HepG2 (cell line): Measurements from ENCODE around the gene LRRC8D. TPM values are rescaled to one million over a fixed set of nuclear protein-coding genes. Genes with fewer than 3 reads are reported as not detected.

ENCODE experiments used
- ATF7 ChIP-seq, 2 experiments: fragments of 450-650 bp in 1 of 2; sonication (generic) in 1 of 2; formaldehyde crosslinking in 1 of 2; IDR thresholded peaks; 2 replicates each; pipeline versions ENCODE4 v1.4.0 to v1.6.1; 2016 to 2020; ENCODE audit warnings: antibody characterized with exemption in 1 of 2, mild to moderate bottlenecking in 1 of 2, missing genetic modification reagents in 1 of 2
- CBX5 ChIP-seq: sonication (generic); formaldehyde crosslinking; IDR thresholded peaks from 2 replicates; pipeline ENCODE4 v1.4.0; 2020; ENCODE audit warnings: missing genetic modification reagents, borderline replicate concordance
- CEBPB ChIP-seq: IDR thresholded peaks from 2 replicates; pipeline ENCODE4 v1.6.1; 2011; ENCODE audit warnings: low read depth, low read length, improper control_type of control experiment, borderline replicate concordance
- CHCHD3 ChIP-seq: sonication (generic); formaldehyde crosslinking; IDR thresholded peaks from 2 replicates; pipeline ENCODE4 v1.8.0; 2022; ENCODE audit warnings: mild to moderate bottlenecking, missing genetic modification reagents, moderate library complexity
- DMAP1 ChIP-seq: IDR thresholded peaks from 2 replicates; pipeline ENCODE4 v1.6.1; 2016
- FLYWCH1 ChIP-seq: sonication (generic); formaldehyde crosslinking; IDR thresholded peaks from 2 replicates; pipeline ENCODE4 v1.8.1; 2023; ENCODE audit warnings: mild to moderate bottlenecking, missing genetic modification reagents
- GATAD1 ChIP-seq: IDR thresholded peaks from 2 replicates; pipeline ENCODE4 v1.6.1; 2016; ENCODE audit warnings: missing genetic modification reagents, missing compliant biosample characterization
- IKZF4 ChIP-seq: sonication (generic); formaldehyde crosslinking; IDR thresholded peaks from 2 replicates; pipeline ENCODE4 v1.5.1; 2020; ENCODE audit warnings: borderline replicate concordance, mild to moderate bottlenecking, low read depth, missing genetic modification reagents; ENCODE audit errors: not compliant biosample characterization
- IRF2 ChIP-seq: IDR thresholded peaks from 2 replicates; pipeline ENCODE4 v1.6.1; 2018; ENCODE audit warnings: missing genetic modification reagents, missing compliant biosample characterization
- JDP2 ChIP-seq: sonication (generic); formaldehyde crosslinking; IDR thresholded peaks from 2 replicates; pipeline ENCODE4 v1.8.1; 2022; ENCODE audit warnings: missing genetic modification reagents, borderline replicate concordance
- LCORL ChIP-seq, 2 experiments: fragments of 450-650 bp in 1 of 2; sonication (generic) in 1 of 2; formaldehyde crosslinking in 1 of 2; IDR thresholded peaks; 2 replicates each; pipeline versions ENCODE4 v1.5.0 to v1.6.1; 2017 to 2020; ENCODE audit warnings: antibody characterized with exemption in 1 of 2, missing genetic modification reagents in 1 of 2
- MTA1 ChIP-seq: sonication (generic); formaldehyde crosslinking; IDR thresholded peaks from 2 replicates; pipeline ENCODE4 v1.4.0; 2020; ENCODE audit warnings: missing genetic modification reagents, mild to moderate bottlenecking, borderline replicate concordance
- NFYC ChIP-seq: IDR thresholded peaks from 2 replicates; pipeline ENCODE4 v1.6.1; 2016; ENCODE audit warnings: missing genetic modification reagents, missing compliant biosample characterization
- TBX2 ChIP-seq: sonication (generic); formaldehyde crosslinking; IDR thresholded peaks from 2 replicates; pipeline ENCODE4 v1.5.0; 2020; ENCODE audit warnings: missing genetic modification reagents, mild to moderate bottlenecking, borderline replicate concordance
- ZBTB7A ChIP-seq: sonication (generic); formaldehyde crosslinking; IDR thresholded peaks from 2 replicates; pipeline ENCODE4 v1.8.0; 2022; ENCODE audit warnings: mild to moderate bottlenecking, missing genetic modification reagents
- ZFAT ChIP-seq: sonication (generic); formaldehyde crosslinking; conservative IDR thresholded peaks from 2 replicates; pipeline ENCODE4 v1.8.1; 2023; ENCODE audit warnings: missing genetic modification reagents, inconsistent platforms
- ZMYM3 ChIP-seq: sonication (generic); formaldehyde crosslinking; IDR thresholded peaks from 2 replicates; pipeline ENCODE4 v1.5.1; 2020; ENCODE audit warnings: mild to moderate bottlenecking, missing genetic modification reagents
- ZNF382 ChIP-seq: sonication (generic); formaldehyde crosslinking; IDR thresholded peaks from 2 replicates; pipeline ENCODE4 v1.5.0; 2020; ENCODE audit warnings: missing genetic modification reagents, mild to moderate bottlenecking, borderline replicate concordance
- ZNF556 ChIP-seq: sonication (generic); formaldehyde crosslinking; IDR thresholded peaks from 2 replicates; pipeline ENCODE4 v1.4.0; 2020; ENCODE audit warnings: mild to moderate bottlenecking, missing genetic modification reagents, borderline replicate concordance
- ZNF605 ChIP-seq: sonication (generic); formaldehyde crosslinking; IDR thresholded peaks from 2 replicates; pipeline ENCODE4 v1.8.0; 2022; ENCODE audit warnings: mild to moderate bottlenecking, missing genetic modification reagents
- ZNF672 ChIP-seq: sonication (generic); formaldehyde crosslinking; IDR thresholded peaks from 2 replicates; pipeline ENCODE4 v1.8.1; 2022; ENCODE audit warnings: missing genetic modification reagents
- polyA plus RNA-seq, 8 experiments: library from polyadenylated mRNA; depleted of rRNA in 3 of 8; stranded (reverse) in 7 of 8; unstranded in 1 of 8; fragments of >200 nt; fragmentation: Illumina TruSeq in 4 of 8; extraction: Trizol in 4 of 8; gene quantifications; 2 replicates each; pipeline versions ENCODE4 v1.2.1 to v1.2.3, GENCODE V29; 2011 to 2016; ENCODE audit warnings: low read depth in 4 of 8, missing spikeins in 1 of 8, mixed read lengths in 1 of 8; ENCODE audit not compliant: insufficient read depth in 1 of 8
- total RNA-seq, 5 experiments: library from RNA; depleted of rRNA; stranded (reverse); fragments of >200 nt; fragmentation: Illumina TruSeq; extraction: Trizol; gene quantifications; 2 replicates each; pipeline ENCODE4 v1.2.3, GENCODE V29; 2016; ENCODE audit warnings: low read depth in 1 of 5
- TF ChIP-seq, protein P1 (sequence below): sonication (generic); formaldehyde crosslinking; IDR thresholded peaks from 2 replicates; pipeline ENCODE4 v1.4.0; 2020; ENCODE audit warnings: missing genetic modification reagents, mild to moderate bottlenecking, borderline replicate concordance
- TF ChIP-seq, protein P2 (sequence below): sonication (generic); formaldehyde crosslinking; conservative IDR thresholded peaks from 2 replicates; pipeline ENCODE4 v1.4.0; 2020; ENCODE audit warnings: missing genetic modification reagents
- TF ChIP-seq, protein P3 (sequence below): sonication (generic); formaldehyde crosslinking; IDR thresholded peaks from 2 replicates; pipeline ENCODE4 v1.5.1; 2020; ENCODE audit warnings: missing genetic modification reagents, mild to moderate bottlenecking, borderline replicate concordance
- TF ChIP-seq, protein P4 (sequence below): sonication (generic); formaldehyde crosslinking; conservative IDR thresholded peaks from 2 replicates; pipeline ENCODE4 v1.8.0; 2022; ENCODE audit warnings: low read depth, missing genetic modification reagents

LRRC8D gene
- total and polyA plus RNA-seq, 2 of the 13 experiments (the other 11 are each of a cell fraction or from before 2014, with no cell fraction given), result 29.9 to 45.5 TPM

DNA sequence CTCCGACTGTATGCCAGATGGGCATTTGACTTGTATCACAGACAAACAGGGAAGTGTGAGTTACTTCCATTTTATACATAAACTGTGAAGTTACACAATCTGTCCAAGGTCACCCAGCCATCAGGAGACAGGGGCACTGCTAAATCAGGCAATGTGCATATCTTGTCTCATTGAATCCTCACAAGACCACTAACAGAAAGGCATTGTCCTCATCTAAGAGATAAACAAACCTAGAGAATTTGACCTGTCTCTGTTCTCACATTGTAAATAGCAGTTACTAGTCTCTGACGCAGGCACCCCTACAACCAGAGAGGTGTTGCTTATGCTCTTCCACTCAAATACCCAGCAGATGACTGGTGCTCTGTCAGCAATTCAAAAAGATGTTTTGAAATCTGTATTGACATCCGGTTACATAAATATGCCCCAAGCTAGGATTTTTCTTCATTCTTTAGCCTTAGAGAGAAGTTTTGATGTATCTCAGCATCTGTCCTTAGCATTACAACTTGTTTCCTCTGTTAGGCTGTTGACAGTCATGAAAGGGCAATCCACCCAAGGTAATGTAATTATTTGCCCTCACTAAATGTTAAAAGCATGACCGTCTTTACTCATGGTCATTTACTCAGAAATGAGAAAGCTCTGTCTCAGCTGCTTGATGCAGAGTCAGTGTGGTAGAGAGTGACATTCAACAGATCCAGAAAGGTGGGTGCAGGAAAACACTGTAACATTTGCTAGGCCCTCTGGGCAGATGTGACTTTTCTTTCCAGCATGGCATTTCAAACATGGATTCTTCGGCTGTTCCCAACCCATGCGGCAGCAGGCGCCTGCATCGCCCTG lies 122.2 kb downstream of the LRRC8D start (continued):
- TF ChIP-seq ZNF556 (CRISPR knock-in tag) (0 out of 2 replicates have a peak, but pooled peaks have one; percentile 55), ZFAT (CRISPR knock-in tag) (no peak), JDP2 (no peak), ZBTB7A (no peak), LCORL (IDR thresholded peaks at IDR 0.05) (no peak), LCORL (CRISPR knock-in tag; IDR thresholded peaks at IDR 0.05) (0 out of 2 replicates have a peak, but pooled peaks have one; percentile 67), NFYC (CRISPR knock-in tag) (peak; percentile 10; the same call in 1 of the 2 replicates), IKZF4 (CRISPR knock-in tag) (no peak), ZNF382 (no peak), FLYWCH1 (CRISPR knock-in tag) (no peak), MTA1 (CRISPR knock-in tag) (0 out of 2 replicates have a peak, but pooled peaks have one; percentile 12), ZNF605 (CRISPR knock-in tag) (no peak), CEBPB (peak; percentile 90), CBX5 (CRISPR knock-in tag) (no peak), ATF7 (IDR thresholded peaks at IDR 0.05) (no peak), ATF7 (CRISPR knock-in tag; IDR thresholded peaks at IDR 0.05) (peak; percentile 36; the same call in 1 of the 2 replicates), CHCHD3 (CRISPR knock-in tag) (no peak), DMAP1 (peak; percentile 65; the same call in 1 of the 2 replicates), ZMYM3 (CRISPR knock-in tag) (peak; percentile 37; the same call in 1 of the 2 replicates), GATAD1 (CRISPR knock-in tag) (peak; percentile 59; the same call in 1 of the 2 replicates), ZNF672 (CRISPR knock-in tag) (no peak), TBX2 (peak; percentile 97), IRF2 (CRISPR knock-in tag) (peak; percentile 31; the same call in 1 of the 2 replicates)
- TF ChIP-seq, protein P1, sequence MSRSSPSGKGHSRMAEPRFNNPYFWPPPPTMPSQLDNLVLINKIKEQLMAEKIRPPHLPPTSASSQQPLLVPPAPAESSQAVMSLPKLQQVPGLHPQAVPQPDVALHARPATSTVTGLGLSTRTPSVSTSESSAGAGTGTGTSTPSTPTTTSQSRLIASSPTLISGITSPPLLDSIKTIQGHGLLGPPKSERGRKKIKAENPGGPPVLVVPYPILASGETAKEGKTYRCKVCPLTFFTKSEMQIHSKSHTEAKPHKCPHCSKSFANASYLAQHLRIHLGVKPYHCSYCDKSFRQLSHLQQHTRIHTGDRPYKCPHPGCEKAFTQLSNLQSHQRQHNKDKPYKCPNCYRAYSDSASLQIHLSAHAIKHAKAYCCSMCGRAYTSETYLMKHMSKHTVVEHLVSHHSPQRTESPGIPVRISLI (CRISPR knock-in tag), result peak; percentile 78; the same call in 1 of the 2 replicates
- TF ChIP-seq, protein P2, sequence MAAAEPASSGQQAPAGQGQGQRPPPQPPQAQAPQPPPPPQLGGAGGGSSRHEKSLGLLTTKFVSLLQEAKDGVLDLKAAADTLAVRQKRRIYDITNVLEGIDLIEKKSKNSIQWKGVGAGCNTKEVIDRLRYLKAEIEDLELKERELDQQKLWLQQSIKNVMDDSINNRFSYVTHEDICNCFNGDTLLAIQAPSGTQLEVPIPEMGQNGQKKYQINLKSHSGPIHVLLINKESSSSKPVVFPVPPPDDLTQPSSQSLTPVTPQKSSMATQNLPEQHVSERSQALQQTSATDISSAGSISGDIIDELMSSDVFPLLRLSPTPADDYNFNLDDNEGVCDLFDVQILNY, result no peak
- TF ChIP-seq, protein P3, sequence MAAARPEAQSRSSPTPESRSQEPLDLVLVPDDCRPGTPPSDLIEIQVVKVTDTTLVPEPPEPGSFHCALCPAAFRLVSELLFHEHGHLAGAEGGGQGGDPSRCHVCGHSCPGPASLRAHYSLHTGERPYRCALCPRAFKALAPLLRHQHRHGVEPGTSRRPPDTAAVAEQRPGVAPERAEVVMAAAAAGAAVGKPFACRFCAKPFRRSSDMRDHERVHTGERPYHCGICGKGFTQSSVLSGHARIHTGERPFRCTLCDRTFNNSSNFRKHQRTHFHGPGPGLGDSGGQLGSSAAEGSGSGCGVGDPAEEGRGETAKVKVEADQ (CRISPR knock-in tag), result no peak
- TF ChIP-seq, protein P4, sequence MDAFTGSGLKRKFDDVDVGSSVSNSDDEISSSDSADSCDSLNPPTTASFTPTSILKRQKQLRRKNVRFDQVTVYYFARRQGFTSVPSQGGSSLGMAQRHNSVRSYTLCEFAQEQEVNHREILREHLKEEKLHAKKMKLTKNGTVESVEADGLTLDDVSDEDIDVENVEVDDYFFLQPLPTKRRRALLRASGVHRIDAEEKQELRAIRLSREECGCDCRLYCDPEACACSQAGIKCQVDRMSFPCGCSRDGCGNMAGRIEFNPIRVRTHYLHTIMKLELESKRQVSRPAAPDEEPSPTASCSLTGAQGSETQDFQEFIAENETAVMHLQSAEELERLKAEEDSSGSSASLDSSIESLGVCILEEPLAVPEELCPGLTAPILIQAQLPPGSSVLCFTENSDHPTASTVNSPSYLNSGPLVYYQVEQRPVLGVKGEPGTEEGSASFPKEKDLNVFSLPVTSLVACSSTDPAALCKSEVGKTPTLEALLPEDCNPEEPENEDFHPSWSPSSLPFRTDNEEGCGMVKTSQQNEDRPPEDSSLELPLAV (CRISPR knock-in tag), result no peak
